Measurements from ENCODE around the gene CCDC27.

Gene CCDC27

GRCh38 chr1:3817138-3817740 is 65.0 kb downstream of the CCDC27 start:
- DNase-seq (ENCODE audit: low read depth in 2 of 3, low spot score in 1 of 3), result no peak

GRCh38 chr1:3817821-3818597 is 65.8 kb downstream of the CCDC27 start:
- DNase-seq (ENCODE audit: low read depth in 2 of 3, low spot score in 1 of 3), result no peak

- no peak for DNase-seq (ENCODE audit: low read depth in 2 of 3, low spot score in 1 of 3)
Measured at GRCh38 chr1:3819771-3820200, 67.5 kb downstream of the CCDC27 start.

- DNase-seq (ENCODE audit: low read depth in 2 of 3, low spot score in 1 of 3), result no peak
Measured at GRCh38 chr1:3820316-3820715, 68.1 kb downstream of the CCDC27 start.

GRCh38 chr1:3821004-3821403 is 68.8 kb downstream of the CCDC27 start:
- DNase-seq (ENCODE audit: low read depth in 2 of 3, low spot score in 1 of 3), result no peak
